Ovary (tissue), 9 donors: ENCODE data around the gene LINGO4. TPM values are rescaled to one million over a fixed set of nuclear protein-coding genes. Genes with fewer than 3 reads are reported as not detected.
"Not testable (repeated sequence)": the region's sequence is repeated elsewhere in the genome, so short reads cannot be mapped to it uniquely, and the experiment has no call there.

Experiments used
- DNase-seq, 5 donors: peaks; one replicate each; pipeline ENCODE4 v3.0.0-alpha.2; 2019 to 2020
- H3K27ac ChIP-seq, 2 donors: fragments of 200-600 bp; one replicate each; pipeline versions ENCODE4 v1.5.1 to v1.8.0; 2019 to 2022
- H3K27me3 ChIP-seq: fragments of 200-600 bp; one replicate; pipeline ENCODE4 v1.8.0; 2022
- H3K36me3 ChIP-seq: fragments of 200-600 bp; sonication (generic); one replicate; pipeline ENCODE4 v1.5.1; 2019
- H3K4me1 ChIP-seq: one replicate; pipeline ENCODE4 v1.8.1; 2013; ENCODE audit warnings: mild to moderate bottlenecking, moderate library complexity; ENCODE audit not compliant: insufficient read depth
- H3K4me3 ChIP-seq: fragments of 200-600 bp; sonication (generic); one replicate; pipeline ENCODE4 v1.5.1; 2017
- H3K9me3 ChIP-seq, 2 donors: fragments of 200-600 bp in 1 of 2; sonication (generic) in 1 of 2; one replicate each; pipeline versions ENCODE4 v1.5.1 to v1.8.1; 2013 to 2019; ENCODE audit warnings: mild to moderate bottlenecking in 1 of 2, moderate library complexity in 1 of 2
- CTCF ChIP-seq, 3 donors: fragments of 450-650 bp in 2 of 3; fragments of 200-600 bp in 1 of 3; IDR thresholded peaks; one replicate each; pipeline versions ENCODE4 v1.5.1 to v1.8.0; 2016 to 2022; ENCODE audit warnings: antibody characterized with exemption in 3 of 3, mild to moderate bottlenecking in 1 of 3
- EP300 ChIP-seq: sonication (generic); formaldehyde crosslinking; IDR thresholded peaks from one replicate; pipeline ENCODE4 v1.6.1; 2017; ENCODE audit warnings: antibody characterized with exemption
- POLR2A ChIP-seq: fragments of 450-650 bp; IDR thresholded peaks from one replicate; pipeline ENCODE4 v1.6.1; 2017; ENCODE audit warnings: antibody characterized with exemption, mild to moderate bottlenecking, moderate library complexity
- WGBS, 3 donors: extraction: QIAGEN DNeasy Blood & Tissue Kit in 1 of 3; methylation state at CpG; one replicate each; pipeline versions ENCODE4 v1.1.5 to v1.1.7; 2013 to 2017; 5-methylcytosine and 5-hydroxymethylcytosine counted together
- intact Hi-C, 4 donors: fragments of 100-400 bp; cut with DNase I; formaldehyde crosslinking; loops; one replicate each; pipeline versions ENCODE4 v1.11.0 to v1.15.1; 2022 to 2023
- polyA plus RNA-seq, 2 donors: library from polyadenylated mRNA; stranded (reverse); fragments of 200-250 nt in 1 of 2; fragments of 350-450 nt in 1 of 2; fragmentation: Illumina TruSeq in 1 of 2; extraction: RNeasy Lipid Tissue Mini Kit (QIAGEN cat#74804) in 1 of 2; gene quantifications; one replicate each; pipeline ENCODE4 v1.2.3, GENCODE V29; 2013 to 2014
- total RNA-seq, 7 donors: library from RNA; depleted of rRNA in 2 of 7; stranded (reverse); fragments of >200 nt in 2 of 7; fragmentation: NEBNext Ultra II Directional in 3 of 7; extraction: Animal tissue kit (Norgen Biotek cat#: 25700) in 3 of 7; gene quantifications; one replicate each; pipeline versions ENCODE4 v1.1.0 to v1.2.4, GENCODE V29; 2016 to 2023
- donor health status: DM: no; HTN: no; CAD: no; lungs with moderate emphysema.
- donor health status: DM: no; HTN: no; CAD: no.
- donor health status: Bipolar disorder and iron deficiency.
- donor health status: DM: yes; HTN: yes; CAD: no.
- donor health status: DM: no; HTN: no; CAD: no.
- donor health status: DM: yes; HTN: yes; CAD: no.

Gene LINGO4
- total and polyA plus RNA-seq, 9 donors, result 0.08 to 0.34 (median 0.10) TPM; not detected in 6

- no peak overlapping the region for H3K27ac ChIP-seq
- WGBS, 3 donors, result 91 to 96% (median 94%) methylated on average over 7 of the region's 7 CpGs
- TF ChIP-seq EP300, result no peak
- no peak for TF ChIP-seq CTCF (IDR thresholded peaks at IDR 0.05)
- no peak for TF ChIP-seq POLR2A
- H3K9me3 ChIP-seq, result no peaks in the 10 kb centered on the region
- H3K4me1 ChIP-seq, result no peaks in the 10 kb centered on the region
- DNase-seq, result no peak
- no peaks in the 10 kb centered on the region for H3K36me3 ChIP-seq
- H3K4me3 ChIP-seq, result no peak overlapping the region
- intact Hi-C loops, result no loop called here
- H3K27me3 ChIP-seq, result no peaks in the 10 kb centered on the region
These were observed 29.1 kb downstream of the LINGO4 start for GRCh38 chr1:151775894-151776664.

- WGBS, 3 donors, result 64 to 77% (median 69%) methylated on average over 3 of the region's 3 CpGs
- no peaks in the 10 kb centered on the region for H3K9me3 ChIP-seq
These were observed 30.8 kb downstream of the LINGO4 start for GRCh38 chr1:151774256-151774922.

GRCh38 chr1:151773702-151774101 is 31.5 kb downstream of the LINGO4 start:
- intact Hi-C loops, result no loop called here
- 69 to 75% (median 71%) methylated on average over 5 of the region's 5 CpGs for WGBS, 3 donors
- no peaks in the 10 kb centered on the region for H3K9me3 ChIP-seq
- H3K27me3 ChIP-seq, result no peaks in the 10 kb centered on the region
- no peak overlapping the region for H3K4me3 ChIP-seq
- H3K4me1 ChIP-seq, result no peaks in the 10 kb centered on the region
- no peaks in the 10 kb centered on the region for H3K36me3 ChIP-seq
- TF ChIP-seq CTCF (IDR thresholded peaks at IDR 0.05), result no peak
- TF ChIP-seq POLR2A, result no peak
- TF ChIP-seq EP300, result no peak
- no peak for DNase-seq
- no peak overlapping the region for H3K27ac ChIP-seq

More at GRCh38 chr1:151774256-151774922, 30.8 kb downstream of the LINGO4 start:
- no peak overlapping the region for H3K27ac ChIP-seq
- no peak overlapping the region for H3K4me3 ChIP-seq
- no peaks in the 10 kb centered on the region for H3K27me3 ChIP-seq
- no peak for TF ChIP-seq CTCF (IDR thresholded peaks at IDR 0.05)
- TF ChIP-seq POLR2A, result no peak
- no peak for TF ChIP-seq EP300
- H3K4me1 ChIP-seq, result no peaks in the 10 kb centered on the region
- no peak for DNase-seq
- no peaks in the 10 kb centered on the region for H3K36me3 ChIP-seq
- intact Hi-C loops, result no loop called here

- H3K4me3 ChIP-seq, intact Hi-C loops, H3K9me3 ChIP-seq, H3K4me1 ChIP-seq, H3K27me3 ChIP-seq, DNase-seq, H3K36me3 ChIP-seq, H3K27ac ChIP-seq: not testable (repeated sequence)
- WGBS, 3 donors, result 88 to 94% (median 90%) methylated on average over 19 to 34 of the region's 34 CpGs
These were observed 35.9 kb downstream of the LINGO4 start for GRCh38 chr1:151769270-151769669.

GRCh38 chr1:151768351-151769066 is 36.7 kb downstream of the LINGO4 start:
- DNase-seq, intact Hi-C loops, H3K27ac ChIP-seq, H3K4me3 ChIP-seq, H3K36me3 ChIP-seq, H3K9me3 ChIP-seq, H3K4me1 ChIP-seq, H3K27me3 ChIP-seq: not testable (repeated sequence)
- WGBS, 3 donors, result 58 to 71% (median 62%) methylated on average over 2 to 7 of the region's 7 CpGs
